Neuronal stem cell (in vitro differentiated cells): ENCODE measurements around the gene SRGAP3.

Experiments used
- DNase-seq: peaks from one replicate; pipeline ENCODE4 v3.0.0-alpha.2; 2013; ENCODE audit warnings: low spot score
- H2AFZ ChIP-seq: one replicate; pipeline ENCODE4 v1.6.1; 2013; ENCODE audit warnings: mild to moderate bottlenecking, low read length, inconsistent platforms
- H2AK5ac ChIP-seq: 2 replicates; pipeline ENCODE4 v1.6.1; 2013; ENCODE audit warnings: low read depth, mild to moderate bottlenecking, inconsistent platforms, low read length, moderate library complexity, mixed read lengths
- H2BK120ac ChIP-seq: 2 replicates; pipeline ENCODE4 v1.6.1; 2013; ENCODE audit warnings: low read depth, mild to moderate bottlenecking, inconsistent platforms, low read length, moderate library complexity, mixed read lengths
- H2BK12ac ChIP-seq: one replicate; pipeline ENCODE4 v1.6.1; 2013; ENCODE audit warnings: low read length, inconsistent platforms
- H2BK15ac ChIP-seq: 2 replicates; pipeline ENCODE4 v1.6.1; 2013; ENCODE audit warnings: mild to moderate bottlenecking, low read length, inconsistent platforms, mixed read lengths
- H2BK5ac ChIP-seq: one replicate; pipeline ENCODE4 v1.6.1; 2013; ENCODE audit warnings: inconsistent platforms, mild to moderate bottlenecking, low read length, moderate library complexity
- H3K14ac ChIP-seq: one replicate; pipeline ENCODE4 v1.6.1; 2013; ENCODE audit warnings: low read length, inconsistent platforms
- H3K18ac ChIP-seq: 2 replicates; pipeline ENCODE4 v1.6.1; 2013; ENCODE audit warnings: low read length, inconsistent platforms
- H3K23ac ChIP-seq: 2 replicates; pipeline ENCODE4 v1.6.1; 2013; ENCODE audit warnings: low read depth, mild to moderate bottlenecking, mixed read lengths, low read length, inconsistent platforms; ENCODE audit not compliant: poor library complexity
- H3K27ac ChIP-seq: replicated peaks from 3 replicates; pipeline ENCODE4 v1.5.1; 2013; ENCODE audit warnings: low read length, inconsistent platforms
- H3K27me3 ChIP-seq, 3 experiments: 2 replicates each; pipeline ENCODE4 v1.6.1; 2013; ENCODE audit warnings: low read length in 3 of 3, mild to moderate bottlenecking in 2 of 3, inconsistent platforms in 1 of 3, low read depth in 1 of 3, mixed read lengths in 1 of 3, moderate library complexity in 1 of 3; ENCODE audit not compliant: control insufficient read depth in 3 of 3, insufficient read depth in 3 of 3
- H3K36me3 ChIP-seq, 2 donors: replicated peaks in 1 of 2; 2 replicates each; pipeline ENCODE4 v1.6.1; 2013; ENCODE audit warnings: low read length in 2 of 2; ENCODE audit not compliant: control insufficient read depth in 2 of 2, insufficient read depth in 2 of 2
- H3K4ac ChIP-seq: 2 replicates; pipeline ENCODE4 v1.6.1; 2013; ENCODE audit warnings: inconsistent platforms, mild to moderate bottlenecking, low read length, moderate library complexity
- H3K4me1 ChIP-seq, 2 donors: 1 replicate in 1 of 2; 2 replicates in 1 of 2; pipeline ENCODE4 v1.6.1; 2013; ENCODE audit warnings: low read length in 2 of 2, low read depth in 1 of 2; ENCODE audit not compliant: control insufficient read depth in 2 of 2, insufficient read depth in 1 of 2
- H3K4me2 ChIP-seq: one replicate; pipeline ENCODE4 v1.6.1; 2013; ENCODE audit warnings: mild to moderate bottlenecking, low read length, inconsistent platforms; ENCODE audit not compliant: insufficient read depth, poor library complexity, severe bottlenecking
- H3K4me3 ChIP-seq, 2 donors: 2 replicates each; pipeline ENCODE4 v1.5.1; 2013; ENCODE audit warnings: low read length in 2 of 2, mild to moderate bottlenecking in 2 of 2, inconsistent platforms in 1 of 2, moderate library complexity in 1 of 2
- H3K79me1 ChIP-seq: one replicate; pipeline ENCODE4 v1.6.1; 2013; ENCODE audit warnings: low read depth, mild to moderate bottlenecking, inconsistent platforms, low read length, moderate library complexity
- H3K9ac ChIP-seq: one replicate; pipeline ENCODE4 v1.6.1; 2013; ENCODE audit warnings: mild to moderate bottlenecking, low read depth, low read length, inconsistent platforms; ENCODE audit not compliant: poor library complexity
- H3K9me3 ChIP-seq, 2 donors: replicated peaks in 1 of 2; 2 replicates each; pipeline versions ENCODE3 to v1.6.1; 2013; ENCODE audit warnings: low read length in 2 of 2, mild to moderate bottlenecking in 2 of 2, inconsistent platforms in 1 of 2, low read depth in 1 of 2, mixed read lengths in 1 of 2, moderate library complexity in 1 of 2; ENCODE audit not compliant: control insufficient read depth in 2 of 2, insufficient read depth in 1 of 2
- H4K8ac ChIP-seq: one replicate; pipeline ENCODE4 v1.6.1; 2013; ENCODE audit warnings: low read depth, mild to moderate bottlenecking, inconsistent platforms, low read length, moderate library complexity
- H4K91ac ChIP-seq: one replicate; pipeline ENCODE4 v1.6.1; 2013; ENCODE audit warnings: low read length, low read depth, mild to moderate bottlenecking, inconsistent platforms; ENCODE audit not compliant: poor library complexity
- WGBS, 2 donors: extraction: QIAGEN DNeasy Blood & Tissue Kit; methylation state at CpG; one replicate each; pipeline ENCODE4 v1.1.7; 2013; ENCODE audit warnings: missing lambda C conversion rate in 2 of 2, mixed read lengths in 1 of 2; ENCODE audit not compliant: insufficient read length in 2 of 2, insufficient replicate concordance in 1 of 2; ENCODE audit errors: extremely low coverage in 2 of 2; 5-methylcytosine and 5-hydroxymethylcytosine counted together

SRGAP3 gene

DNA sequence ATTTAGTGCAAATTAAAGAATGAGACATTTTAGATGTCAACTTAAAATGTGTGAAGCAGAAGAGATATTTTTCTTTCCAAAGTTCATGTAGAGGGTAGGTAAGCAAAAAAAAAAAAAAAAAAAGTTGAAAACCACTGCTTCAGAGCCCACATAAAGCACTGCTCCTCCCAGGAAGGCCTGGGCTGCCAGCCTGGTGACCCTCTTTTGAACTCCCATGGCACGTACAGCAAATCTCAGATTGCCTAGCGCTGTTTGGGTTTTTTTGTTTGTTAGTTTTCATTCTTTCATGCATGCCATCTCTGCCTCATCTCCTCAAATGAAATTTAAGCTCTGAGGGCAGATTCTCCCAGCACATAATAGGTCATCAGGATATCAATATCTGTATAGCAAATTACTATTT lies 120.1 kb downstream of the SRGAP3 start:
- Histone ChIP-seq H3K4me2 (no peak overlapping the region), H2BK15ac (no peak overlapping the region), H3K4me1 (peaks cover 2 to 3% of the 10 kb centered on the region in 2 donors), H3K27me3 (no peaks in the 10 kb centered on the region), H2AK5ac (no peak overlapping the region), H3K14ac (no peak overlapping the region), H3K27ac (no peak overlapping the region), H3K9ac (no peak overlapping the region), H3K36me3 (peaks cover 0 to 14% of the 10 kb centered on the region in 2 donors), H3K18ac (no peak overlapping the region), H3K79me1 (no peaks in the 10 kb centered on the region), H2AFZ (no peak overlapping the region), H3K4ac (no peak overlapping the region), H3K4me3 (no peak overlapping the region), H3K9me3 (no peaks in the 10 kb centered on the region), H2BK12ac (no peak overlapping the region), H2BK120ac (no peak overlapping the region), H4K8ac (no peak overlapping the region), H3K23ac (no peak overlapping the region), H4K91ac (no peak overlapping the region), H2BK5ac (no peak overlapping the region)
- WGBS, 2 donors: no CpG with 5 or more reads among the region's 2 CpGs
- DNase-seq: no peak

DNA sequence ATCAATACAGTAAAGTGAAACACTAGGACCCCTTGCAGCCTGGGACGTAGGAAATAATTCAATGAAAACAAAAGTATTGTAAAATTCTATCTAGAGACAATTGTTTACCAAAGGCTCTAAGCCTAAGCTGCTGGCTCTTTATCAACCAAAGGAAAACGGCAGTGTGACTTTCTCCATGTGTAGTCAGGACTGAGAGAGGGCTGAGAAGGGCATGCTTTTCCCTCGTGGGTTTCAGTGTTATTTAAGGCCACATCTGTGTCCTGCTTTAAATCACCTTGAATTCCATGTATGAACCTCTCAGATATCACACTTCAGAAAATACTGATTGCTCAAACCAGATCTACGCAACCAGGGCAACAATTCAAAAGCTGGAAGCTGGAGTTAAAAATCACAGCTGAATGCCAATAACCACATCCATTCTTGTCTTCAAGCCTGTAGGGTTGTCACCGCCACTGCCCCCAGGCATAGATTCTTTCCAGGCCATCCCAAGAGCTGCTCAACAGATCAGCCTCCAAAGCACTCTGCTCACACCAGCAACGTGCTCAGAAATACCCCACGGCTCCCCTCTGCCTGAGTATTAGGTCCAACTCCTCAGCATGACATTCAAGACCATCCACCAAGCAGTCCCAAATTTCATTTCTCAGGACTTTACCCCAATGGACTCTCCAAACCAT lies 124.0 kb downstream of the SRGAP3 start:
- Histone ChIP-seq H2BK120ac (no peak overlapping the region), H4K91ac (no peak overlapping the region), H3K36me3 (peaks cover 4 to 48% of the 10 kb centered on the region in 2 donors), H3K4me3 (no peak overlapping the region), H3K9me3 (no peaks in the 10 kb centered on the region), H4K8ac (no peak overlapping the region), H2BK5ac (no peak overlapping the region), H3K23ac (no peak overlapping the region), H3K18ac (no peak overlapping the region), H3K14ac (no peak overlapping the region), H3K4ac (no peak overlapping the region), H3K4me2 (no peak overlapping the region), H2AK5ac (no peak overlapping the region), H2AFZ (no peak overlapping the region), H2BK15ac (no peak overlapping the region), H3K27me3 (no peaks in the 10 kb centered on the region), H3K9ac (no peak overlapping the region), H3K79me1 (no peaks in the 10 kb centered on the region), H3K4me1 (peaks cover 9 to 12% of the 10 kb centered on the region in 2 donors), H2BK12ac (no peak overlapping the region), H3K27ac (no peak overlapping the region)
- WGBS, 2 donors: no CpG with 5 or more reads among the region's 7 CpGs
- no peak for DNase-seq

DNA sequence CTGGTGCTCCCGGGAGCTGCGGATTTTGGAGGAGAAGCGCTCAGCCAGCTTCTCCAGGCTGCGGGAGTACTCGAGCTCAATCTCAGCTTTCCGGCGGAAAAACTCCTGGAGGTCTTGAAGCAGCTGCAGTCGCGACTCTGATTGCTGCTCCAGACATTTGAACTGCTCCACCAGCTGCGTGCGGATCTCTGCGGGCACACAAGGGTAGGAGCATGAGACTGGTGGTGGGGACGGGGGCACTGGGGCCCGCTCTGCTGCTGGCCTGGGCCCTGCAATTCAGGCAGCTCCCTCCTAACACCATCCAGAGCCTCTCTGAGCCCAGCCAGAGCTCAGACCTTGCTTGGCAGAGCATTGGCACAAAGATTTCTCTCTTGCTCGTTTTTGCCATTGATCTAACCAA lies 124.7 kb downstream of the SRGAP3 start:
- DNase-seq: no peak
- Histone ChIP-seq H3K27me3 (no peaks in the 10 kb centered on the region), H3K23ac (peak overlapping the region; percentile 6), H3K4ac (no peak overlapping the region), H3K14ac (peak overlapping the region; percentile 83), H2BK120ac (no peak overlapping the region), H3K9me3 (no peaks in the 10 kb centered on the region), H3K4me2 (no peak overlapping the region), H3K36me3 (peaks cover 6 to 54% of the 10 kb centered on the region in 2 donors), H3K27ac (no peak overlapping the region), H3K18ac (no peak overlapping the region), H3K4me1 (peaks cover 9 to 12% of the 10 kb centered on the region in 2 donors), H2BK15ac (no peak overlapping the region), H4K8ac (no peak overlapping the region), H2BK5ac (no peak overlapping the region), H2AK5ac (no peak overlapping the region), H2AFZ (no peak overlapping the region), H3K9ac (no peak overlapping the region), H3K79me1 (no peaks in the 10 kb centered on the region), H4K91ac (no peak overlapping the region), H3K4me3 (no peak overlapping the region), H2BK12ac (no peak overlapping the region)
- no CpG with 5 or more reads among the region's 15 CpGs for WGBS, 2 donors

DNA sequence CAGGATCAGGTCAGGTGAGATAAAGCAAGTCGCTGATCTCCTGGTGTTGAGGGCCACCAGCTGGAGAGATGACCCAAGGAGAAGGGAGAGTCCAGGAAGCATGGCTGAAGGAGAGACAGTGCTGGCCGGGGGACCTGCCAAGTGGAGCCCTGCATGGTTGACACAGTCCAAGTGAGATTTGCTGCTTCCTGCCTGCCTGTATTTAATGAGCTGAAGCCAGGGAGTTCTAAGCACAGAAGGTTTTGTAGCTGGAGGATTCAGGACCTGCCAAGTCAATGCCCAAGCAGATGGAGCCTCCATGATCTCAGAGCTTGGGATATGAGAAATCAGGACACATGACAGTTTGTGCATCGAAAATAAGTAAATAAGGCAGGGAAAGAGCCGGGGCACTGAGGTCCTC lies 125.6 kb downstream of the SRGAP3 start:
- Histone ChIP-seq H3K4me3 (no peak overlapping the region), H3K4me1 (peaks cover 9 to 12% of the 10 kb centered on the region in 2 donors), H2AFZ (no peak overlapping the region), H2AK5ac (no peak overlapping the region), H3K14ac (no peak overlapping the region), H3K23ac (no peak overlapping the region), H3K9me3 (no peaks in the 10 kb centered on the region), H2BK5ac (no peak overlapping the region), H2BK12ac (no peak overlapping the region), H2BK120ac (no peak overlapping the region), H3K4me2 (no peak overlapping the region), H4K91ac (no peak overlapping the region), H3K4ac (no peak overlapping the region), H3K36me3 (peaks cover 6 to 63% of the 10 kb centered on the region in 2 donors), H2BK15ac (no peak overlapping the region), H3K27me3 (no peaks in the 10 kb centered on the region), H4K8ac (no peak overlapping the region), H3K79me1 (no peaks in the 10 kb centered on the region), H3K9ac (peak overlapping the region; percentile 7), H3K27ac (no peak overlapping the region), H3K18ac (no peak overlapping the region)
- WGBS, 2 donors: no CpG with 5 or more reads among the region's 4 CpGs
- DNase-seq: no peak
